GM21515 (cell line): ENCODE data around the gene DPP3.
"Not testable (repeated sequence)": the region's sequence is repeated elsewhere in the genome, so short reads cannot be mapped to it uniquely, and the experiment has no call there.

Experiments used
- ATAC-seq: cut with Tn5 transposase; IDR thresholded peaks from one replicate; pipeline ENCODE4 v1.9.1; 2021; ENCODE audit not compliant: unreplicated experiment

Gene DPP3

DNA sequence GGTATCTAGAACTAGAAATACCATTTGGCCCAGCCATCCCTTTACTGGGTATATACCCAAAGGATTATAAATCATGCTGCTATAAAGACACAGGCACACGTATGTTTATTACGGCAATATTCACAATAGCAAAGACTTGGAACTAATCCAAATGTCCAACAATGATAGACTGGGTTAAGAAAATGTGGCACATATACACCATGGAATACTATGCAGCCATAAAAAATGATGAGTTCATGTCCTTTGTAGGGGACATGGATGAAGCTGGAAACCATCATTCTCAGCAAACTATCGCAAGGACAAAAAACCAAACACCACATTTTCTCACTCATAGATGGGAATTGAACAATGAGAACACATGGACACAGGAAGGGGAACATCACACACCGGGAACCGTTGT is 16.1 kb upstream of the DPP3 start:
- not testable (repeated sequence) for ATAC-seq

DNA sequence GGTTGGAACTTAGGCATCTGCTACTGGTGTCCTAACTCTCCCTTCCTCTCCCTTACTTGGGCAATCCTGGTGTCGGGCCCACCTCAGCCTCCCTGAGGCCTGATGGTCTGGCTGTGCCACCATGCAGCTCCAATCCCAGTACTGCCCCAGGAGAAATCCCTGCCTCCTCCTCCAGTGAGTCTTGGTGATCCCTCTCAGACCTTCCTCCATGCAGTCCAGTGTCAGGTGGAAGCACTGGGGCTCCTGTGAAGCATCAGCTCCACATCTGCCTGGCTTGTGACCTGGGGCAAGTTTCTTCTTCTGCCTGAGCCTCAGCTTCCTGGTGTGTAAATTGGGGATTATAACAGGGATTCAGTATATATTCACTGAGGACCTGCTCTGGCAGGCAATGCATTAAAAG is 15.3 kb upstream of the DPP3 start:
- no peak for ATAC-seq

GRCh38 chr11:66465373-66466224 is 14.6 kb upstream of the DPP3 start:
- no peak for ATAC-seq

DNA sequence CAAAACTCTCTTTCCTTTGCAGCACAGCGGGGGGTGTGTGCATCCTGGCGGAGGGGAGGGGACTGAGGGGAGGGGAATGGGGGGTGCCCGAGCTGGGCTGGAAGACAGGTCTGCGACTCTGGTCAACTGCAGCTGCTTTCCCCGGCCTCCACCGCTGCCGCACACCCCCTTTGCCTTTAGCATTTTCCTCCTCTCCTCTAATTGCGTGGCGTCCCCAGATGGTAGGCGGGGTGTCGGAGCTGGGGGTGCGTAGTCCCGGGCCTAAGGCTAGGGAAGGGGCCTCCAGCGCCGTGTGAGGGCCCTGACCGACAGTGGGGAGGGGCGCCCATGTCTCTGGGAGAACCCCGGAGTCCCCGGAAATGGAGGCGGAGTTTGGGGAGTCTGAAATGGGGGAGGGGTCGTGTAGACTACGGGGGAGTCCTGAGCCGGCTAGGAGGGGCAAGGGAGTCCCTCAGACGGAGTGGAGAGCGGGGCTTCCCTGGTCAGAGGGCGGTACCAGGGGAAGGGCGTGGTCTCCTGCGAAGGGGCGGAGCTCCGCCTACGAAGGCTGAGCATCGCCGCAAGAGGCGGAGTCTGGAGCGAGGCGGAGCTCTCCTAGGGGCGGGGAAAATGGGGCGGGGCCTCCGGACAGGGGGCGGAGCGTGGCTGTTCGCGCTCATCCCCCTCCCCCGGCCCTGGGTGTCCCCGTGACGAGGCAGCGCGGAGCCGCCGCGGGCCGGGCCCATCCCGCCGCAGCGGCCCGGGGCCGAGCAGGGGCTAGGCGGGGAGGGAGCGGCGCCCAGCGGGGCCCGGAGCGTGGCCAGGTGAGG is 13.8 kb upstream of the DPP3 start, which contains the start of gene PELI3:
Gene PELI3, plus strand, starts transcription at position 681 of the 809 bp plus-strand sequence. CDS start 1,224 bp downstream, outside the sequence.
- peak; percentile 79 for ATAC-seq

GRCh38 chr11:66467034-66467659 is 13.1 kb upstream of the DPP3 start:
- ATAC-seq: peak; percentile 29

- no peak for ATAC-seq
Observed at GRCh38 chr11:66467756-66468155, 12.5 kb upstream of the DPP3 start.

- no peak for ATAC-seq
Observed at GRCh38 chr11:66468691-66469090, 11.5 kb upstream of the DPP3 start.

GRCh38 chr11:66469441-66469840 is 10.8 kb upstream of the DPP3 start:
- ATAC-seq: no peak

- ATAC-seq: no peak
Observed at GRCh38 chr11:66470015-66470414, 10.2 kb upstream of the DPP3 start.

DNA sequence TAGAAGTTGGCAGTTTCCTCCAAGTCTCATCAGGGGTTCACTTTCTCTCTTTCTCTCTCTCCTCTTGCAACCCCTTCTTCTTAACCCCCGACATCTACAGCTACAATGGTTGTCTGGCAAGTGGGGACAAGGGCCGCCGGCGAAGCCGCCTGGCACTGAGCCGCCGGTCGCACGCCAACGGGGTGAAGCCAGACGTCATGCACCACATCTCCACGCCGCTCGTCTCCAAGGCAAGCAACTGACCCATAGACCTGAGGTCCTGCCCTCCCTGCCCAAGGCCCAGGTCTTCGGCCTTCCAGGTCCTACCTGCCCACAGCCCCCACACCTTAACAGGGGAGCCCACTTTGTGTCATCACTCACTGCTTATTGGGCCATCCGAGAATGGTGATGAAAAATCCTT is 9.1 kb upstream of the DPP3 start:
- ATAC-seq: no peak

DNA sequence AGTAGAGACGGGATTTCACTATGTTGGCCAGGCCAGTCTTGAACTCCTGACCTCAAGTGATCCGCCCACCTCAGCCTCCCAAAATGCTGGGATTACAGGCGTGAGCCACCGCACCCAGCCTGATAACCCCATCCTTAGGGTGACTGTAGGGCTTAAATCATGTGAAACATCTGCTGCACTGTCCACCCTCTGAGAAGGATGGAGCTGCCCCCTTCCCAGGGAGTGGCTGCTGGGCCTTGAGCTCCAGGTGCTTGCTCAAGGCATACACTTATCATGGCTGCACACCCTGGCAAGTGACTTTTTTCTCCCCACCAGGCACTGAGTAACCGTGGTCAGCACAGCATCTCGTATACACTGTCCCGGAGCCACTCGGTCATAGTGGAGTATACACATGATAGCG is 8.2 kb upstream of the DPP3 start:
- ATAC-seq: no peak

- ATAC-seq: no peak
Observed at GRCh38 chr11:66473167-66473566, 7.1 kb upstream of the DPP3 start.

GRCh38 chr11:66473608-66474515 is 6.4 kb upstream of the DPP3 start:
- no peak for ATAC-seq

DNA sequence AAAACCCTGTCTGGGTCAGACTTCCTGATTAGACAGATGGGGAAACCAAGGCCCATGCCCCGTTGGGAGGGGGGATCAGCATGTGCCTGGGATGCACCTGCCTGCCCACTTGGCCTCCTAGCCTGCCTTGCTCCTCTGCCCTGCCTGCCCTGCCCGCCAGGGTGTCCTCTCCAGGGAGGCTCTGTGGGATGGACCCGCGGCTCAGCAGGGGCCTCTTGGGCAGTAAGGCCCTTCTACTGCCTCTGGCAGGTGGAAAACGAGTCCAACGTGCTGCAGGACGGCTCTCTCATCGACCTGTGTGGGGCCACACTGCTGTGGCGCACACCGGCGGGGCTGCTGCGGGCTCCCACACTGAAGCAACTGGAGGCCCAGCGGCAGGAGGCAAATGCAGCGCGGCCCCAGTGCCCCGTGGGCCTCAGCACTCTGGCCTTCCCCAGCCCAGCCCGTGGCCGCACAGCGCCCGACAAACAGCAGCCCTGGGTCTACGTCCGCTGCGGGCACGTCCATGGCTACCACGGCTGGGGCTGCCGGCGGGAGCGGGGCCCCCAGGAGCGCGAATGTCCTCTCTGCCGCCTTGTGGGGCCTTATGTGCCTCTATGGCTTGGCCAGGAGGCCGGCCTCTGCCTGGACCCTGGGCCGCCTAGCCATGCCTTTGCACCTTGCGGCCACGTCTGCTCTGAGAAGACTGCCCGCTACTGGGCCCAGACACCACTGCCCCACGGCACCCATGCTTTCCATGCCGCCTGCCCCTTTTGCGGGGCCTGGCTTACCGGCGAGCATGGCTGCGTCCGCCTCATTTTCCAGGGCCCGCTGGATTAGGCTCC is 4.7 kb upstream of the DPP3 start:
- no peak for ATAC-seq

- ATAC-seq: no peak
Observed at GRCh38 chr11:66476173-66476840, 3.9 kb upstream of the DPP3 start.

DNA sequence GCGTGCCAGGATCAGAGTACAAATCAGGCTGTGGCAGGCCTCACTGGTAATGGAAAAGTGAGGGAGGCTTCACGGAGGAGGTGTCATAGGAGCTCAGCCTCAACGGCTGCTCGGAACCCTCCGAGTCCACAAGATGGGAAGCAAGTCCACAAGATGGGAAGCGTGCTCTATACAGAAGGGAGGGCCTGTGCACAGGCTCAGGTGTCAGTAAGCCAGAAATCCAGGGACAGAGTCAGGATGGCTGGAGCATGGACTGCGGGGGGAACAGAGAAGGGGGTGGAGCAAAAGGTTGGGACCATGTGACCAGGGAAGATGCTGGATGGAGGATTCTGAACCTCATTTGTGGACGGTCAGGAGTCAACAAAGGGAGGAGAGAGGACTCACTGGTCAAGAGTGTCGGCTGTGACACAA is 3.4 kb upstream of the DPP3 start:
- no peak for ATAC-seq

DNA sequence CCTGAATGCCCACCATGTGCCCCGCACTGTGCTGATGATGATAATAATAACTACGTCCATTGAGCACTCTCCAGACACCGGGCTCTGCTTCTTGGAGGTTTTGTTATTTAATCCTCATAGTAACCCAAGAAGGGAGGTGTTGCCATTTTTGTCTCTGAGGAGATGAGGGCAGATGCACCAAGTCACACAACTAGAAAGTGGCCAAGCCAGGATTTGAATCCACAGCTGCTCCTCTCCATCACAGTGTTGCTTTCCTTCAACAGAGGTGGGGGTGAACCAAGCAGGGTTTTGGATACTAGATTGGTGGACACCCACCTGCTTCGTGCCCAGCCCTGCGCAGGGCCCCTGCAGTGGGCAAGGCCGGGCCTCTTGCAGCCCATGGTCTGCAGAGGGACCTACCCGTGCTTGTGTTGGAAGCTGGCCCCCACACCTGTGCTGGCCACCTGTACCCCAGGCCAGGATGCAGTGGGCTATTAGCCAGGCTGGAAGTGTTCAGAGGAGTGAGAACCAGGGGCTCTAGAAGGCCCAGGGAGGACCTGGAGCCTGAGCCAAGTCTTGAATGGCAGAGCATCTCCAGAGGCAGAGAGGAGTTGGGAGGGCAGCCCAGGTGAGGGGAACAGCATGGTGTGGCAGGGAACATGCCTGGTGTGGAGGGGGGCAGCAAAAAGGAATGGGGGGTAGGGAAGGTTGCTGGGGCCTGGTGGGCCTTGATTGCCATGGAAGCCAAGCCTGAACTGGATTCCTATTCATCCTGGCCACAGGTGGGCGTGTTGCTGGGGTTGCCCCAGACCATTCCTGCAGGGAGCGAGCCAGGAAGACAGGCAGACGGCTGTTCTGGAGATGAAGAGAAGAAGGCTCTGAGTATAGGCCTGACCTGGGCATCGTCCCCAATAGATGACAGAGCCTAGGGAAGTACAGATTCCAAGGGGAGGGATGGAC is 2.7 kb upstream of the DPP3 start:
- no peak for ATAC-seq
